ENCODE measurements around the gene KAZN.

DNA sequence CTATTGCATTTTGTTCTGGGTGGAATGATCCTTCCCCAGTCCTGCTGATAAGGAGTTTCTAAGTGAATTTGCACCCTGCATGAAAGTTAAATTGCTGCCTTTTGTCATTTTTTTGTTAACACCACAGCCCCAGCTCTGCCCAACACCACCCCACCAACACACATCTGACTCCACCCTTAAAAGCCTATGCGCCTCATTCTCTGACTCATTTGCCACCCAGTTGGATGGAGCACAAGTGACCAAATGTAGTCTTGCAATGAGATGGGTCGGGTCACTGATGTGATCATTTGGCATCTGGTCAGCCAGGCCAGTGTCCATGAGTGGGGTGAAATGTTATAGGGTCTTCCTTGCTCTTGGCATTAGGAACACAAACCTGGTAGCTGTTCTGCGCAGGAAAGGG lies 256.8 kb downstream of the KAZN start:
- TF ChIP-seq, protein P1, sequence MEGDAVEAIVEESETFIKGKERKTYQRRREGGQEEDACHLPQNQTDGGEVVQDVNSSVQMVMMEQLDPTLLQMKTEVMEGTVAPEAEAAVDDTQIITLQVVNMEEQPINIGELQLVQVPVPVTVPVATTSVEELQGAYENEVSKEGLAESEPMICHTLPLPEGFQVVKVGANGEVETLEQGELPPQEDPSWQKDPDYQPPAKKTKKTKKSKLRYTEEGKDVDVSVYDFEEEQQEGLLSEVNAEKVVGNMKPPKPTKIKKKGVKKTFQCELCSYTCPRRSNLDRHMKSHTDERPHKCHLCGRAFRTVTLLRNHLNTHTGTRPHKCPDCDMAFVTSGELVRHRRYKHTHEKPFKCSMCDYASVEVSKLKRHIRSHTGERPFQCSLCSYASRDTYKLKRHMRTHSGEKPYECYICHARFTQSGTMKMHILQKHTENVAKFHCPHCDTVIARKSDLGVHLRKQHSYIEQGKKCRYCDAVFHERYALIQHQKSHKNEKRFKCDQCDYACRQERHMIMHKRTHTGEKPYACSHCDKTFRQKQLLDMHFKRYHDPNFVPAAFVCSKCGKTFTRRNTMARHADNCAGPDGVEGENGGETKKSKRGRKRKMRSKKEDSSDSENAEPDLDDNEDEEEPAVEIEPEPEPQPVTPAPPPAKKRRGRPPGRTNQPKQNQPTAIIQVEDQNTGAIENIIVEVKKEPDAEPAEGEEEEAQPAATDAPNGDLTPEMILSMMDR (IDR thresholded peaks at IDR 0.05), result no peak
- TF ChIP-seq POLR2A (IDR thresholded peaks at IDR 0.05), result no peak

Measured in testis (tissue), 2 donors.